Activated CD4-positive, alpha-beta T cell treated with anti-CD3 and anti-CD28 coated beads for 36 hours (primary cell): ENCODE results near the gene TRIOBP. TPM values are rescaled to one million over a fixed set of nuclear protein-coding genes. Genes with fewer than 3 reads are reported as not detected.

ENCODE experiments used
- ATAC-seq: fragments of 200-7000 bp; cut with Tn5 transposase; one replicate; pipeline ENCODE4 v1.10.0; 2021; ENCODE audit warnings: mild to moderate bottlenecking, moderate library complexity
- CTCF ChIA-PET: fragments of 350-600 bp; sonication (Branson Sonifier 250); formaldehyde crosslinking; loops from one replicate; lab custom pipeline; 2021; ENCODE audit warnings: antibody characterized with exemption; lab: Charles Lee
- POLR2A ChIA-PET: fragments of 350-600 bp; sonication (Branson Sonifier 250); formaldehyde crosslinking; loops from one replicate; lab custom pipeline; 2021; ENCODE audit warnings: antibody characterized with exemption, inconsistent platforms; lab: Charles Lee
- DNase-seq: peaks from one replicate; pipeline ENCODE4 v3.0.0-alpha.2; 2020
- H3K27ac Mint-ChIP-seq: one replicate; pipeline ENCODE4 v1.8.0; 2021; ENCODE audit warnings: mixed read lengths
- H3K27me3 Mint-ChIP-seq: one replicate; pipeline ENCODE4 v1.8.0; 2021; ENCODE audit warnings: mixed read lengths
- H3K36me3 Mint-ChIP-seq: one replicate; pipeline ENCODE4 v1.8.0; 2021; ENCODE audit warnings: low read depth, mixed read lengths
- H3K4me1 Mint-ChIP-seq: one replicate; pipeline ENCODE4 v1.8.0; 2021; ENCODE audit warnings: mixed read lengths
- H3K4me3 Mint-ChIP-seq: one replicate; pipeline ENCODE4 v1.8.0; 2021; ENCODE audit warnings: mild to moderate bottlenecking, moderate library complexity, mixed read lengths
- H3K9me3 Mint-ChIP-seq: one replicate; pipeline ENCODE4 v1.8.0; 2021; ENCODE audit warnings: low read depth, mixed read lengths
- intact Hi-C, 2 experiments: fragments of 100-400 bp; cut with DNase I in 1 of 2; cut with micrococcal nuclease in 1 of 2; formaldehyde crosslinking; loops; one replicate each; pipeline versions ENCODE4 v1.14.2 to v1.15.1; 2022 to 2024; cut with DNase I, micrococcal nuclease
- total RNA-seq, 2 experiments: library from RNA; stranded (reverse); gene quantifications; one replicate each; pipeline ENCODE4 v1.2.3, GENCODE V29; 2021

Gene TRIOBP
- total RNA-seq, 2 experiments from 2014 or later: 23.3 to 26.1 TPM

- Mint-ChIP-seq H3K4me1 (peaks cover 25% of the 10 kb centered on the region), H3K36me3 (peaks cover 3% of the 10 kb centered on the region), H3K9me3 (no peaks in the 10 kb centered on the region), H3K27me3 (no peaks in the 10 kb centered on the region), H3K4me3 (peak overlapping the region; percentile 84), H3K27ac (peak overlapping the region; percentile 90)
- intact Hi-C loops: loop anchor here in 1 of 2 experiments (1.0 to 5.0 kb wide), 11 partner anchors 49 to 457 kb away; partner anchors contain the start of genes ANKRD54, EIF3L, GCAT and GGA1
- DNase-seq: peak; percentile 95
- ChIA-PET CTCF (no interaction called here), POLR2A (no interaction called here)
- peak; percentile 91 for ATAC-seq
Measured at GRCh38 chr22:37745548-37746365, 48.9 kb downstream of the TRIOBP start.

GRCh38 chr22:37746366-37747079 lies 49.7 kb downstream of the TRIOBP start:
- peaks cover 25% of the 10 kb centered on the region for H3K4me1 Mint-ChIP-seq
- ATAC-seq (peak; percentile 47), DNase-seq (peak; percentile 27)
- no peaks in the 10 kb centered on the region for H3K9me3 Mint-ChIP-seq
- intact Hi-C loops: loop anchor here in 1 of 2 experiments (1.0 to 5.0 kb wide), 10 partner anchors 50 to 456 kb away; partner anchors contain the start of genes ANKRD54, GCAT, GGA1 and MAFF
- CTCF ChIA-PET: no interaction called here
- POLR2A ChIA-PET: no interaction called here
- peaks cover 3% of the 10 kb centered on the region for H3K36me3 Mint-ChIP-seq
- peak overlapping the region; percentile 84 for H3K4me3 Mint-ChIP-seq
- H3K27me3 Mint-ChIP-seq: no peaks in the 10 kb centered on the region
- peak overlapping the region; percentile 83 for H3K27ac Mint-ChIP-seq

GRCh38 chr22:37747080-37747714 lies 50.3 kb downstream of the TRIOBP start:
- peak overlapping the region; percentile 84 for H3K4me3 Mint-ChIP-seq
- DNase-seq (peak; percentile 22), ATAC-seq (no peak)
- POLR2A ChIA-PET: no interaction called here
- H3K27me3 Mint-ChIP-seq: no peaks in the 10 kb centered on the region
- H3K4me1 Mint-ChIP-seq: peaks cover 25% of the 10 kb centered on the region
- CTCF ChIA-PET: no interaction called here
- intact Hi-C loops: loop anchor here in 1 of 2 experiments (2.0 to 5.0 kb wide), 3 partner anchors 60 to 455 kb away; partner anchors contain the start of genes MAFF and NOL12
- H3K36me3 Mint-ChIP-seq: peaks cover 3% of the 10 kb centered on the region
- no peaks in the 10 kb centered on the region for H3K9me3 Mint-ChIP-seq
- H3K27ac Mint-ChIP-seq: peak overlapping the region; percentile 83

- Mint-ChIP-seq H3K27me3 (no peaks in the 10 kb centered on the region), H3K4me1 (peaks cover 21% of the 10 kb centered on the region), H3K36me3 (peaks cover 3% of the 10 kb centered on the region), H3K4me3 (peak overlapping the region; percentile 84), H3K27ac (no peak overlapping the region), H3K9me3 (no peaks in the 10 kb centered on the region)
- ATAC-seq: no peak
- POLR2A ChIA-PET: no interaction called here
- intact Hi-C loops: loop anchor here in 1 of 2 experiments (2.0 to 5.0 kb wide), 3 partner anchors 61 to 455 kb away; partner anchors contain the start of genes MAFF and NOL12
- CTCF ChIA-PET: interaction anchor here (0.7 kb wide), 2 partner anchors 104 to 275 kb away, joined by 3 read pairs; no protein-coding TSS in a partner anchor
- no peak for DNase-seq
Measured at GRCh38 chr22:37747715-37748100, 50.9 kb downstream of the TRIOBP start.

DNA sequence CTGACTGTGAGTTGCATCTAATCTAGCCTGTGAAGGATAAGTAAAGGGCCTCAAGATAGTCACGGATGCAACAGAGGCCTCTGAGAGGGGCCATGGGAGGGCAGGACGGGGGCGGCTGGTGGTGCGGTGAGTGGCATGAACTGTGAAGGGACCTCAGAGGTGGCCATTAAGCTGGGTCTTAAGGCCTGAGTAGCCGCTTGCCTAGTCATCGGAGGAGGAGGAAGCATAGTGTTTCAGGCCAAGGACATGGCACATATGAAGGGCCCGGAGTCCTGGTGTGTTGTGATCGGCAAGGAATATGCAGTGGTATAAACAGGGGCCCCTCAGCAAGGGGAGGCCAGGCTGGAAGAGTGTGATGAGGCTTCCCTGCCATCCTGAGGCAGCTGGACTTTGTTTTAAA lies 51.8 kb downstream of the TRIOBP start:
- no peak overlapping the region for H3K27ac Mint-ChIP-seq
- CTCF ChIA-PET: interaction anchor here (0.7 kb wide), 2 partner anchors 105 to 276 kb away, joined by 3 read pairs; no protein-coding TSS in a partner anchor
- intact Hi-C loops: loop anchor here in 1 of 2 experiments (5.0 kb wide), 2 partner anchors 106 to 454 kb away; partner anchors contain the start of gene MAFF
- H3K36me3 Mint-ChIP-seq: no peaks in the 10 kb centered on the region
- H3K4me1 Mint-ChIP-seq: peaks cover 17% of the 10 kb centered on the region
- no peaks in the 10 kb centered on the region for H3K9me3 Mint-ChIP-seq
- no peak overlapping the region for H3K4me3 Mint-ChIP-seq
- DNase-seq (no peak), ATAC-seq (no peak)
- H3K27me3 Mint-ChIP-seq: no peaks in the 10 kb centered on the region
- POLR2A ChIA-PET: no interaction called here

- POLR2A ChIA-PET: no interaction called here
- H3K4me3 Mint-ChIP-seq: no peak overlapping the region
- H3K36me3 Mint-ChIP-seq: no peaks in the 10 kb centered on the region
- peaks cover 17% of the 10 kb centered on the region for H3K4me1 Mint-ChIP-seq
- CTCF ChIA-PET: no interaction called here
- H3K27ac Mint-ChIP-seq: no peak overlapping the region
- intact Hi-C loops: loop anchor here in 1 of 2 experiments (5.0 kb wide), 2 partner anchors 107 to 453 kb away; partner anchors contain the start of gene MAFF
- DNase-seq: no peak
- no peak for ATAC-seq
- no peaks in the 10 kb centered on the region for H3K27me3 Mint-ChIP-seq
- H3K9me3 Mint-ChIP-seq: no peaks in the 10 kb centered on the region
Measured at GRCh38 chr22:37749226-37749625, 52.4 kb downstream of the TRIOBP start.

GRCh38 chr22:37749831-37750595 lies 53.2 kb downstream of the TRIOBP start:
- DNase-seq: no peak
- Mint-ChIP-seq H3K4me1 (peaks cover 16% of the 10 kb centered on the region), H3K4me3 (no peak overlapping the region), H3K36me3 (peaks cover under 1% of the 10 kb centered on the region), H3K27ac (no peak overlapping the region), H3K9me3 (no peaks in the 10 kb centered on the region), H3K27me3 (no peaks in the 10 kb centered on the region)
- intact Hi-C loops: loop anchor here in 1 of 2 experiments (5.0 kb wide), 2 partner anchors 108 to 452 kb away; partner anchors contain the start of gene MAFF
- no peak for ATAC-seq
- ChIA-PET CTCF (no interaction called here), POLR2A (no interaction called here)

GRCh38 chr22:37750596-37751162 lies 53.8 kb downstream of the TRIOBP start:
- no peak overlapping the region for H3K4me3 Mint-ChIP-seq
- peaks cover 3% of the 10 kb centered on the region for H3K36me3 Mint-ChIP-seq
- peaks cover 11% of the 10 kb centered on the region for H3K4me1 Mint-ChIP-seq
- no peak for DNase-seq
- CTCF ChIA-PET: no interaction called here
- H3K27me3 Mint-ChIP-seq: no peaks in the 10 kb centered on the region
- no peaks in the 10 kb centered on the region for H3K9me3 Mint-ChIP-seq
- intact Hi-C loops: no loop called here
- no peak for ATAC-seq
- POLR2A ChIA-PET: no interaction called here
- no peak overlapping the region for H3K27ac Mint-ChIP-seq

DNA sequence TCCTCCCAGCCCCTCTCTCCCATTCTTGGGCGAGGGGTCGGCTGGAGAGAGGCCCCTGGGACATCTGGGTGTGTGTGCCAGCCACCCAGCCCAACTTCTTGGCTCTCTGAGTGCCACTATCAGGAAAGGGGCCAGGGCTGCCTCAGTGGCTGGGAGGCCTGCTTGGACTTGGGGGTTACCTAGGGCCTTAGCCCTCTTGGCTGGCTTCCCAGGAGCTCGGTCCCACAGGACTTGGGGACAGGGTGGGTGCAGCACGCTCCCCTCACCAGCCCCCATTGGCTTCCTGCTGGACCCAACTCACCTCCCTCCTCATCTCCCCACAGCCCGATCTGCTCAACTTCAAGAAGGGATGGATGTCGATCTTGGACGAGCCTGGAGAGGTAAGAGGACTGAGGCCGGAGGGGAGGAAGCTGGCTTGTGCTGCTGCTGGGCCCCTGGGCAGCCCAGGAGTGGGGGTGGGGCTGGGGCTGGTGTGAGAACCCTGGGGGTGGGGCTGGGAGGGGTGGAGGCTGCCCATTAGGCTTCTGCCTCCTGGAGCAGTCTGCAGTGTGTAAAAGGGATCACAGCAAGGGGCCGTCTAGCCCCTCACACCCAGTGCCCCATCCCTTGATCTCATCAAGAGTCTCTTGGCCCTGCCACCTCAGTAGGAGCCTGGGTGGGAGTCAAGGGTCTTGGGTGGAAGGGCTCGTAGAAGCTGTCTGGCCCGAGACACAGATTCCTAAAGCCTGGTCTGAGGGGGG lies 54.8 kb downstream of the TRIOBP start:
- DNase-seq: no peak
- peaks cover 3% of the 10 kb centered on the region for H3K36me3 Mint-ChIP-seq
- POLR2A ChIA-PET: no interaction called here
- H3K27ac Mint-ChIP-seq: no peak overlapping the region
- H3K4me1 Mint-ChIP-seq: peaks cover 11% of the 10 kb centered on the region
- H3K4me3 Mint-ChIP-seq: no peak overlapping the region
- no peak for ATAC-seq
- no peaks in the 10 kb centered on the region for H3K27me3 Mint-ChIP-seq
- intact Hi-C loops: no loop called here
- CTCF ChIA-PET: no interaction called here
- no peaks in the 10 kb centered on the region for H3K9me3 Mint-ChIP-seq
